K562 (cell line): ENCODE measurements around the gene ANKRD34A. TPM values are rescaled to one million over a fixed set of nuclear protein-coding genes. Genes with fewer than 3 reads are reported as not detected.

Experiments used
- BDP1 ChIP-seq: IDR thresholded peaks from 3 replicates; pipeline ENCODE4 v1.6.1; 2011; ENCODE audit not compliant: insufficient read length, insufficient read depth
- EWSR1 ChIP-seq: fragments of 450-650 bp; IDR thresholded peaks from 2 replicates; pipeline ENCODE4 v1.6.1; 2018; ENCODE audit warnings: borderline replicate concordance, mild to moderate bottlenecking, low read depth, moderate library complexity; ENCODE audit not compliant: partially characterized antibody
- FIP1L1 ChIP-seq: fragments of 200-400 bp; formaldehyde crosslinking; IDR thresholded peaks from 2 replicates; pipeline ENCODE4 v1.6.1; 2018; ENCODE audit warnings: mild to moderate bottlenecking, low read depth, low read length; ENCODE audit not compliant: poor library complexity, severe bottlenecking
- FOXK2 ChIP-seq, 2 experiments: fragments of 450-650 bp; IDR thresholded peaks in 1 of 2; conservative IDR thresholded peaks in 1 of 2; 2 replicates each; pipeline ENCODE4 v1.6.1; 2016; ENCODE audit warnings: low read depth in 2 of 2, mild to moderate bottlenecking in 1 of 2
- FUS ChIP-seq: fragments of 200-400 bp; formaldehyde crosslinking; optimal IDR thresholded peaks from 2 replicates; pipeline ENCODE3; 2017; ENCODE audit warnings: low read depth, low read length
- GATAD2A ChIP-seq: fragments of 450-650 bp; IDR thresholded peaks from 2 replicates; pipeline ENCODE4 v1.6.1; 2017
- KLF10 ChIP-seq: fragments of 250-450 bp; sonication (Bioruptor Pico); IDR thresholded peaks from 2 replicates; pipeline ENCODE4 v1.6.1; 2021; ENCODE audit warnings: matching md5 sums
- MAZ ChIP-seq, 2 experiments: fragments of 450-650 bp in 1 of 2; sonication (generic) in 1 of 2; formaldehyde crosslinking; IDR thresholded peaks in 1 of 2; conservative IDR thresholded peaks in 1 of 2; 2 replicates each; pipeline versions ENCODE4 v1.4.0 to v1.5.0; 2020; ENCODE audit warnings: mild to moderate bottlenecking in 1 of 2, missing genetic modification reagents in 1 of 2
- MBD2 ChIP-seq: sonication (generic); IDR thresholded peaks from 2 replicates; pipeline ENCODE4 v1.6.1; 2016; ENCODE audit warnings: low read depth, borderline replicate concordance
- PKNOX1 ChIP-seq: fragments of 450-650 bp; IDR thresholded peaks from 2 replicates; pipeline ENCODE4 v1.6.1; 2016
- TAL1 ChIP-seq: fragments of 450-650 bp; IDR thresholded peaks from 2 replicates; pipeline ENCODE4 v1.6.1; 2016; ENCODE audit warnings: mild to moderate bottlenecking
- ZBTB40 ChIP-seq, 2 experiments: fragments of 450-650 bp in 1 of 2; sonication (generic) in 1 of 2; formaldehyde crosslinking in 1 of 2; IDR thresholded peaks; 2 replicates each; pipeline versions ENCODE4 v1.7.1 to v1.9.0; 2016 to 2022; ENCODE audit warnings: inconsistent platforms in 1 of 2, mild to moderate bottlenecking in 1 of 2, missing genetic modification reagents in 1 of 2
- ZNF668 ChIP-seq: fragments of 250-450 bp; sonication (Bioruptor Pico); IDR thresholded peaks from 2 replicates; pipeline ENCODE4 v1.8.0; 2022; ENCODE audit warnings: mild to moderate bottlenecking, inconsistent platforms
- polyA plus RNA-seq, 8 experiments: library from polyadenylated mRNA; depleted of rRNA in 4 of 8; stranded (reverse) in 5 of 8; unstranded in 3 of 8; fragments of >200 nt; fragmentation: Nextera tagmentation in 2 of 8; fragmentation: Illumina TruSeq in 1 of 8; extraction: Ambion mirVana in 2 of 8; extraction: Trizol in 1 of 8; gene quantifications; 2 replicates each; pipeline versions ENCODE4 v1.2.1 to v1.2.3, GENCODE V29; 2011 to 2014; ENCODE audit warnings: inconsistent platforms in 1 of 8, missing spikeins in 1 of 8
- total RNA-seq, 7 experiments: library from RNA; depleted of rRNA in 6 of 7; stranded (reverse); fragments of >200 nt in 6 of 7; fragmentation: Illumina TruSeq in 2 of 7; extraction: Trizol in 2 of 7; gene quantifications; 2 replicates each; pipeline versions ENCODE4 v1.2.1 to v1.2.3, GENCODE V29; 2011 to 2021; ENCODE audit warnings: low replicate concordance in 1 of 7
- TF ChIP-seq, protein P1 (sequence below): IDR thresholded peaks from 2 replicates; pipeline ENCODE4 v1.6.1; 2011; ENCODE audit not compliant: insufficient read length; ENCODE audit errors: extremely low read depth
- TF ChIP-seq, protein P2 (sequence below): fragments of 450-650 bp; formaldehyde crosslinking; IDR thresholded peaks from 2 replicates; pipeline ENCODE4 v1.4.0; 2020; ENCODE audit warnings: mild to moderate bottlenecking, moderate library complexity

ANKRD34A gene
- total and polyA plus RNA-seq, 9 of the 15 experiments (the other 6 are each of a cell fraction or from before 2014, with no cell fraction given) = 0.06 to 1.6 (median 0.43) TPM

DNA sequence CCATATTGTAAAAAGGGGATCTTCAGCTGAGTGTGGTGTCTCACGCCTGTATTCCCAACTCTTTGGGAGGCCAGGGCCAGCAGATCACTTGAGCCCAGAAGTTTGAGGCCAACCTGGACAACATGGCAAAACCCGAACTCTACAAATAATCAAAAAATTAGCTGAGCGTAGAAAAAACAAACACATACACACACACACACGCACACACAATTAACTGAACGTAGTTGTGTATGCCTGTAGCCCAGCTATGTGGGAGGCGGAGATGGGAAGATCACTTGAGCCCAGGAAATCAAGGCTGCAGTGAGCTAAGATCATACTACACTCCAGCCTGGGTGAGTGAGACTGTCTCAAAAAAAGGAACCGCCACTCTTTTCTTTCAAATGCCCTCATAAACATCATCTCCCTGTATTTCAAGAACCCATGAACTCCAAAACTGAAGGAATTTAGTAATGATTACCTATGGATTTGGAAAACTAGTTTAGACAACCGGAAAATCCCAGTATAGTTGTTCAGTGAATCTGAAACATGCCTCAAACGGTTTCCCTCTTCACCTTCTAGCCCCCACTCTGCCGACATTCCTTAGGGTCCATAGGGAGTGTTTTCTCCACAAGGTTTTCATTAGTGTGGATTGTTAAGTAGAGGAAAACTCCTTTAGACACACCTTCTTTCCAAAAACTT is 27.5 kb upstream of the ANKRD34A start (continued):
- TF ChIP-seq BDP1 (no peak), FUS (peak; percentile 89), TAL1 (no peak), MBD2 (0 out of 2 replicates have a peak, but pooled peaks have one; percentile 62), ZNF668 (CRISPR knock-in tag) (no peak), FOXK2 (conservative IDR thresholded peaks at IDR 0.05 in 1 of 2, IDR thresholded peaks at IDR 0.05 in 1 of 2; ENCODE audit: low read depth in 2 of 2) (peak in 1 of 2 experiments; percentile 12; a peak in 1 of 4 replicates), GATAD2A (no peak), EWSR1 (peak; percentile 93), KLF10 (CRISPR knock-in tag) (peak; percentile 94), ZBTB40 (IDR thresholded peaks at IDR 0.05) (no peak), ZBTB40 (CRISPR knock-in tag; IDR thresholded peaks at IDR 0.05) (no peak), FIP1L1 (peak; percentile 30), MAZ (CRISPR knock-in tag; conservative IDR thresholded peaks at IDR 0.05 in 1 of 2, IDR thresholded peaks at IDR 0.05 in 1 of 2) (peak in 1 of 2 experiments; percentile 86; a peak in 2 of 4 replicates), PKNOX1 (no peak)
- TF ChIP-seq, protein P1, sequence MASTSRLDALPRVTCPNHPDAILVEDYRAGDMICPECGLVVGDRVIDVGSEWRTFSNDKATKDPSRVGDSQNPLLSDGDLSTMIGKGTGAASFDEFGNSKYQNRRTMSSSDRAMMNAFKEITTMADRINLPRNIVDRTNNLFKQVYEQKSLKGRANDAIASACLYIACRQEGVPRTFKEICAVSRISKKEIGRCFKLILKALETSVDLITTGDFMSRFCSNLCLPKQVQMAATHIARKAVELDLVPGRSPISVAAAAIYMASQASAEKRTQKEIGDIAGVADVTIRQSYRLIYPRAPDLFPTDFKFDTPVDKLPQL = no peak
- TF ChIP-seq, protein P2, sequence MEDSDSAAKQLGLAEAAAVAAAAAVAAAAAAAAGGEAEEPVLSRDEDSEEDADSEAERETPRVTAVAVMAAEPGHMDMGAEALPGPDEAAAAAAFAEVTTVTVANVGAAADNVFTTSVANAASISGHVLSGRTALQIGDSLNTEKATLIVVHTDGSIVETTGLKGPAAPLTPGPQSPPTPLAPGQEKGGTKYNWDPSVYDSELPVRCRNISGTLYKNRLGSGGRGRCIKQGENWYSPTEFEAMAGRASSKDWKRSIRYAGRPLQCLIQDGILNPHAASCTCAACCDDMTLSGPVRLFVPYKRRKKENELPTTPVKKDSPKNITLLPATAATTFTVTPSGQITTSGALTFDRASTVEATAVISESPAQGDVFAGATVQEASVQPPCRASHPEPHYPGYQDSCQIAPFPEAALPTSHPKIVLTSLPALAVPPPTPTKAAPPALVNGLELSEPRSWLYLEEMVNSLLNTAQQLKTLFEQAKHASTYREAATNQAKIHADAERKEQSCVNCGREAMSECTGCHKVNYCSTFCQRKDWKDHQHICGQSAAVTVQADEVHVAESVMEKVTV (CRISPR knock-in tag) = peak; percentile 83
